Amniotic stem cell (primary cell): ENCODE measurements around the gene FAM20B.
"Not testable (repeated sequence)": the region's sequence is repeated elsewhere in the genome, so short reads cannot be mapped to it uniquely, and the experiment has no call there.

Experiments
- DNase-seq: peaks from one replicate; lab custom pipeline; 2025; lab: John Stamatoyannopoulos, UW

FAM20B gene

GRCh38 chr1:179023946-179024650 is 1.6 kb upstream of the FAM20B start:
- no peak for DNase-seq

DNA sequence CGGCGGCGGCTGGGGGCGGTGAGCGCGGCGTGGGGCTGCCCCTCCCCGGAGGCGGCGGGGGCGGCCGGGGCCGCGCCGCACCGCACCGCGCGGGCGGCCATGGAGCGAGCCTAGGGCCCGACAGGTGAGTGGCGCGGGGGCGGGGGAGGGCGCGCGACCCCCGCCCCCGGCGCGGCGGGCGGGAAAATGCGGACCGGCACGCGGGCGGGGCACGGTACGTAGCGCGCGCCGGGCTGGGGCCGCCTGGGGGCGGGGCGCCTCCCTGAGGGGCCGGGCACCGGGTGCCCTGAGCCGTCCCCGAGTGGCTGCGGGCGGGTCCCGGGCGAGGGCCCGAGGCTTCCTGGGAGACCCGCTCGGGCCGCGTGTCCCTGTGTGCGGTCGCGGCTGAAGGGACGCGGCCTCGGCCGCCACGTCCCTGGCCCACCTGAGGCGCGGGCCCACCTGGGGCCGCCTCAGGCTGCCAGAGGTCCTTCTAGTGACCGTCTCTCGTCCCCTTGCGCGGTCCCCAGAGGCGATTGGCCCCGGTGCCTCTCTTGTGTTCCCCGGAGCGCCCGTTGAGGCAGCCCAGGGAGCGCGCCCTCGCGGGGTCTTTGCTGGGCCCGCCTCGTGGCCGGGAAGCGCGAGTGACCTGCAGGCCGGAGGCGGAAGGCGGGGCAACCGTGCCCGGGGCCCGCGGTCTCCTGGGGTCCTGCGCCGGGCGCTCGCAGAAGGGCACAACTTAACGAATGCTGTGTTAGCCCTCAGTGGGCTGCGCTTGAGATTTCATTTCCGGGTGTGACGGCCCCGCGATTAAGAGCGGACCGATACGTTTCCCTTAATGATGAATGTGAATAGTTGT is 500 bp downstream of the FAM20B start:
- DNase-seq: no peak

GRCh38 chr1:179026813-179027669 is 1.3 kb downstream of the FAM20B start:
- no peak for DNase-seq

DNA sequence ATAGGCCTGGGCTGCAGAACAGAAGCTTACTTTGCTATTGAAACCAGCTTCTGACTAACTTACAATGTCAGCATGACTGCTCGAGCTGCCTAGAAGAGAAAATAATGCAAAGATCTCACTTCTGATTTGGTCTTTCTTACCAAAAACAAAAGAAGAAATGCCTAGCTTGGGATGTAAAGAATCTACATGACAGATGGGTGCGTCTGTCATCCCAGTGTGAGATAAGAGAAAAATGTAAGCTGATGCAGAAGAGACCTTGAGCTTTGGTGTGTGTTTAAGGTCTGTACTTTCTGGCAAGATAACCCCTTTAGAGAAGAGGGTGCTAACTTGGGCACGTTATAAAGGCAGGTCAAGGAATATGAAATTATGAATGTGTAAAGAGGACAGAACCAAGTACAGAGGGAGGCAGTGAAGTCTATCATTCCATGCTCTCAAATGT is 3.6 kb downstream of the FAM20B start:
- DNase-seq: no peak

DNA sequence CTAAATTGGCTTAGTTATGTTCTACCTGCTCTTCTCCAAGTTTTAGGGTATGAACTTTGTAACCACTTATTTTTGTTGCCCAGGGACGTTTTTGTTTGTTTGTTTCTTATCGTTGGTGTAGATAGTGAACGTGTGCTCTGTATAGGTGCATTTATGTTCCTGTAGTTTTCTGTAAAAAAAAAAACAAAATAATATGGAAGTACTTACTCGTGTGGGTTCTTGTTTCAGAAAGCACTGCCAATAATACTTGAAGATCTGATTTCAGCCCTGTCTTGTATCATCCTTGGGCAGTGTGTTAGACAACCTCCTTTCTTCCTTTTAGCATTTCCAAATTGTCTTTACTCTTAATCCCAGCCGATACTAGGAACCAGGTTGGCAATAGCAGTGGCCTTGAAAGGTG is 4.4 kb downstream of the FAM20B start:
- no peak for DNase-seq

DNA sequence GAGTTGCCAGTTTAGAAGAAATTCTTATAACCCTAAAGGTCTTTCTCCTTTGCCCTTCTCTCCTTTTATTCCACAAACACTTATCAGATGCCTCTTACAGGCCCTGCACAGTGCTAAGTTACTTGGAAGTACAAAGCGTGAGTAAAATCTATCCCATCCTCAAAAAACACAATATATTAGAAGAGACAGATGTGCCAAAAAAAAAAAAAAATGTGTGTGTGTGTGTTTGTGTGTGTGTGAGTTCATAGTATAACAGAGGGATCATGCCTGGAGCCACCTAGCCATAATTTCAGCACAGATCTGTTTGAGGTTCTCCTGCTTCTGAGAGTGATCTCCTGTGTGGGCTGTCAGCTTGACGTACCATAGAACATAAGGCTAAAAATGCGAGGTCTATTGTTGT is 5.0 kb downstream of the FAM20B start:
- DNase-seq: no peak

GRCh38 chr1:179031284-179031683 is 5.6 kb downstream of the FAM20B start:
- no peak for DNase-seq

GRCh38 chr1:179031855-179032513 is 6.3 kb downstream of the FAM20B start:
- DNase-seq: no peak

- peak; percentile 39 for DNase-seq
These were observed 9.0 kb downstream of the FAM20B start for GRCh38 chr1:179034720-179035119.

- no peak for DNase-seq
These were observed 11.3 kb downstream of the FAM20B start for GRCh38 chr1:179036844-179037465.

DNA sequence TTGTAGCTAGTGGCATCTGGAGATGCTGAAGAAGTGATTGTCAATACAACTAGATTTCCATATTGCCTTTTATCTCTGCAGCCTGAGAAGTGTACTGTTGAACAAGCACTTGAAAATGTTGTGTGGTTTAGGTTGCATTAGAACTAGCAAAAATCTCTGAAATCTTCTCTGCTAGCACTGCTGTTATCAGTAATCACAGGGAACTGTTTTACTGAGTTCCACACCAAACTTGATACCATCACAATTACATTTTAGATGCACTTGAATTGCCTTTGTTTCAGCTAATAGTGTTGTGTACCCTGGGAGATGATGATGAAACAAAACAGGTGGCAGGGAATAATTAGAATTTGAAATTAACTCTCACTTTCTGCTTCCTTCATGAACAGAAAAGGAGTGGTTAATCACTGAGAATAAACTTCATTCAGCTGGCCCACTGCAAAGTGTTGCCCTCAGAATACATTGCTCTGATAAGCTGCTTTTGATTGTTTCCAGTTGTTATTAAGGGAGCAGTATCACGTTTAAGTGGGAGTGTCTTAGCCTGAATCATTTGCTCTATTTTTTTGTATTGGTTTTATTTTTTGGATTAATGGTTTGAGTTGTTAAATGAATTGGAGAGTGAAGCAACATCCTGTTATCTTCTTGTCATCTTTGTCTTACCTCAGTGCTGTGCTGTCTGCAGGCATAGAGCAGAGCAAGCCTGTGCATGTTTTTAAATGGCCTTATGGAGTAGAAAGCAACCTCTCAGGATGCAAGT is 13.0 kb downstream of the FAM20B start:
- DNase-seq: no peak

DNA sequence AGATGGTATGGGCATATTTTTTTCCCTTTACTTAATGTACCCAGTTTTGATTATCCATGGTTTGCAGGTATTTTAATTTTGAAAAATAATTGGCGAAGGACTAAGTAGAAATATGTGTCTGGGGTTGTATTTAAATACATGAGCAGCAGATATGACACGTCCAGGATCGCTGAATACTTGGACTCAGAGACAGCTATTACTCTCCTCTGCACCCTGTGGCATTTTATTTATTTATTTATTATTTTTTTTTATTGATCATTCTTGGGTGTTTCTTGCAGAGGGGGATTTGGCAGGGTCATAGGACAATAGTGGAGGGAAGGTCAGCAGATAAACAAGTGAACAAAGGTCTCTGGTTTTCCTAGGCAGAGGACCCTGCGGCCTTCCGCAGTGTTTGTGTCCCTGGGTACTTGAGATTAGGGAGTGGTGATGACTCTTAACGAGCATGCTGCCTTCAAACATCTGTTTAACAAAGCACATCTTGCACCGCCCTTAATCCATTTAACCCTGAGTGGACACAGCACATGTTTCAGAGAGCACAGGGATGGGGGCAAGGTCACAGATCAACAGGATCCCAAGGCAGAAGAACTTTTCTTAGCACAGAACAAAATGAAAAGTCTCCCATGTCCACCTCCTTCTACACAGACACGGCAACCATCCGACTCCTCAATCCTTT is 13.9 kb downstream of the FAM20B start:
- not testable (repeated sequence) for DNase-seq

- DNase-seq: not testable (repeated sequence)
These were observed 14.5 kb downstream of the FAM20B start for GRCh38 chr1:179040175-179040551.

DNA sequence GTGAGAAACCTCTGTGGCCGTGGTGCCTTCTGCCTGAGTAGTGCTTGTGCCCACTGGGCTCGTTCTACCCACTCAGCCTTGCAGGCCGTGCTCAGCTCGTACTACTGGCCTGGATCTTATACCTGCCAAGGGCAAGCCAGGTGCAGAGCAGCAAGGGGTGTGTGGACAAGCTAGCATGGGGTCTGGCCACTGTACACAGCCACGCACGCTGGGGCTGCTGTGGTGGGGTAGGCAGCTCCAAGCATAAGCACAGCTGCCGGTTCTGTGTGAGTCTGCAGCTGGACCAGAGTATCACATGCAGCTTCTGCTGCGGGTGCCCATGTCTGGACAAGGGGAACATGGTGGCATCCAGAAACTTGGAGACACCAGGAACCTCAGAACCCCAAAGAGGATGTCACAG is 16.4 kb downstream of the FAM20B start:
- no peak for DNase-seq

DNA sequence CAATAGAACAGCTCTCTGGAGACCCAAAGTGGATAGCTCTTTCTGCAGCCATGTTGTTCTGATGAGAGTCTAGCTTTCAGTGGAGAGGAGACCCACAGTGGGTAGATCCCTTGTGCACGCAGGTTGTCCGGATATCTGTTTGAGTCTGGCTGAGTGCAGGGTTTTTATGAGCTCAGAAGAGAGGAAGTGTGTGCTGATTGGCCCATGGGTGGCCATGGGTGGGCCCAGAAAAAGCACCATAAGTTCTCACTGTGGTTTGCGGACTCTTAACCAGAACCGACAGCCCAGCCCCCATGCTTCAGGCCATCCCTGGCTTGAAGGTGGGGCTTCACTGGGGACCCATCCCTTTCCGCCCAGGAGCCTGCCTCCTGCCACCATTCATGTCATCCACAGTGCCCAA is 17.0 kb downstream of the FAM20B start:
- no peak for DNase-seq

GRCh38 chr1:179043266-179043665 is 17.6 kb downstream of the FAM20B start:
- DNase-seq: no peak

DNA sequence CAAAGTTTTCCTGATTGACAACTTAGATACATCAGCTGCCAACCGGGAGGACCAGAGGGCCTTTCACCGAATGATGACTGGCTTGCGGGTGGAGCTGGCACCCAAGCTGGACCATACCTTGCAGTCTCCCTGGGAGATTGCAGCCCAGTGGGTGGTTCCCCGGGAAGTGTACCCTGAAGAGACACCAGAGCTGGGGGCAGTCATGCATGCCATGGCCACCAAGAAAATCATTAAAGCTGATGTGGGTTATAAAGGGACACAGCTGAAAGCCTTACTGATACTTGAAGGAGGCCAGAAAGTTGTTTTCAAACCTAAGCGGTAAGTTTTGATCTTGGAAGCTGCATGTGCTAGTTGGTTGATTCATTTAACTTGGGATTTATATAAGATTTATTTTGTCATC is 18.2 kb downstream of the FAM20B start:
- DNase-seq: no peak

DNA sequence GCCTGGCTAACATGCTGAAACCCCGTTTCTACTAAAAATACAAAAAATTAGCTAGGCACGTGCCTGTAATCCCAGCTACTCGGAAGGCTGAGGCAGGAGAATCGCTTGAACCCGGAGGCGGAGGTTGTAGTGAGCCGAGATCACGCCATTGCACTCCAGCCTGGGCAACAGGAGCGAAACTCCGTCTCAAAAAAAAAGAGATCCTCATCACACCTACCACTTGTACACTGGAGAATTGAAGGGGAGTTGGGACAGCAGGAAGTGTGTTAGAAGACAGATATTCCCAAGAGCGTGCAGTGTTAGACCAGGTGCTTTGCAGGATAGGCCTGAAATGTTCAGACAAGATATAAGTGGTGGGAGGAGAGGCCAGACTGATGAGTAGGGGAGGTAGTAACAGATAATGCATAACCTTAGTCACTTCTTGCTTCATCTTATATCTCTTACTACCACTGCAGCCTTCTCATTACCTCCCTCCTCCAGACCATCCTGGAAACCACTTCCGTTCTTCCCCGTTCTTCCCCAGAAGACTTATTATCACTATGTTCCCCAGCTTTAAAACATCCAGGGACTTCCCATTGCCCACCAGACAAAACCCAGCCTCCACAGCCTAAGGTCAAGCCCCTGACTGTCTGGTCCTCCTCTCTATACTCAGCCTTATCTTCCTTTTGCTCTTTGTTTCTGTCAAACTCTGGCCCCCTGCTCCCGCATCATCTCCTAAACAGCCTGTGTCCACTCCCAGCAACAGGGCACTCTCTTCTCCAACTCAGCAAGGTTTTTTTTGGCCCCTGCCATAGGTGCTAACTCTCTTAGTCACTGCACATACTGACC is 21.3 kb downstream of the FAM20B start:
- DNase-seq: no peak

DNA sequence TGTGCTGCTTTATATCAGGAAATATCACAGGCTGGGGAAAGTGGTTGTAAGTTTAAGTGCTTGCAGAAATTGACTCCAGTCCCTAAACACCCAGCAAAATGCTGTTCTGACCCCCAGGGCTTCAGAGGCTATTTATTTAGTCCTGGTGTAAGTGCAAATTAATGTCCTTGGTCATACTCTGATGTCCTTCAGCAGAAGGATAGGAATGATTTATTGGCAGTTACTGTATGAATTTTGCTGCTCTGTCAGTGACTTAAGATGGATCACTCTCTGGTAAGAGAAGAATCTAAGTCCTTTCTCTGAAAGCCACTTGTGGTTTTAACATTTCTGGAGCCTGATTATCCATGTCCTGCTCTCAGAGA is 21.9 kb downstream of the FAM20B start:
- no peak for DNase-seq
